IMR-90 (cell line): ENCODE data around the gene TJP1. TPM values are rescaled to one million over a fixed set of nuclear protein-coding genes. Genes with fewer than 3 reads are reported as not detected.

ENCODE experiments used
- ATAC-seq: fragments of 200-7000 bp; cut with Tn5 transposase; 2 replicates; pipeline ENCODE4 v1.9.1; 2020; ENCODE audit warnings: low read depth, mild to moderate bottlenecking, moderate library complexity
- BruUV-seq: library from RNA; stranded (reverse); fragments of 400-500 nt; replicated peaks from 2 replicates; lab custom pipeline; 2021; lab: Mats Ljungman, UMichigan
- CTCF ChIA-PET: fragments of 300-600 bp; formaldehyde crosslinking; extraction: SDS; loops from one replicate; lab custom pipeline; 2021; ENCODE audit warnings: antibody characterized with exemption; lab: Yijun Ruan, JAX
- POLR2A ChIA-PET: fragments of 300-600 bp; sonication (Branson Sonifier 250); formaldehyde crosslinking; loops from one replicate; lab custom pipeline; 2022; ENCODE audit warnings: antibody characterized with exemption; ENCODE audit not compliant: unreplicated experiment; lab: Charles Lee
- DNase-seq: peaks from one replicate; pipeline ENCODE4 v3.0.0; 2013
- H2AFZ ChIP-seq: replicated peaks from 2 replicates; pipeline ENCODE3; 2013; ENCODE audit warnings: low read length, mild to moderate bottlenecking; ENCODE audit not compliant: poor library complexity
- H2AK5ac ChIP-seq: 2 replicates; pipeline ENCODE4 v1.6.1; 2013; ENCODE audit warnings: low read depth, low read length, inconsistent platforms
- H2AK9ac ChIP-seq: replicated peaks from 2 replicates; pipeline ENCODE3; 2013; ENCODE audit warnings: mild to moderate bottlenecking, low read depth, low read length, moderate library complexity; ENCODE audit not compliant: poor library complexity
- H2BK120ac ChIP-seq: 2 replicates; pipeline ENCODE4 v1.6.1; 2013; ENCODE audit warnings: low read depth, low read length, inconsistent platforms
- H2BK15ac ChIP-seq: 3 replicates; pipeline ENCODE4 v1.6.1; 2013; ENCODE audit warnings: low read depth, low read length, inconsistent platforms
- H2BK20ac ChIP-seq: 2 replicates; pipeline ENCODE4 v1.6.1; 2013; ENCODE audit warnings: low read depth, mild to moderate bottlenecking, inconsistent platforms, low read length, moderate library complexity
- H2BK5ac ChIP-seq: 2 replicates; pipeline ENCODE4 v1.6.1; 2013; ENCODE audit warnings: mild to moderate bottlenecking, low read depth, low read length, inconsistent platforms; ENCODE audit not compliant: poor library complexity, severe bottlenecking
- H3K14ac ChIP-seq: replicated peaks from 2 replicates; pipeline ENCODE4 v1.6.1; 2013; ENCODE audit warnings: low read depth, low read length, inconsistent platforms
- H3K18ac ChIP-seq: 2 replicates; pipeline ENCODE4 v1.6.1; 2013; ENCODE audit warnings: low read depth, low read length, control low read depth
- H3K23ac ChIP-seq: 2 replicates; pipeline ENCODE4 v1.6.1; 2013; ENCODE audit warnings: low read depth, low read length, inconsistent platforms
- H3K27ac ChIP-seq: 2 replicates; pipeline ENCODE4 v1.5.1; 2013; ENCODE audit warnings: mild to moderate bottlenecking, control low read depth, low read length; ENCODE audit not compliant: insufficient read depth
- H3K27me3 ChIP-seq: 2 replicates; pipeline ENCODE4 v1.6.1; 2013; ENCODE audit warnings: low read length; ENCODE audit not compliant: control insufficient read depth, insufficient read depth
- H3K36me3 ChIP-seq: 2 replicates; pipeline ENCODE4 v1.6.1; 2013; ENCODE audit warnings: low read length, mixed read lengths; ENCODE audit not compliant: control insufficient read depth, insufficient read depth
- H3K4ac ChIP-seq: 2 replicates; pipeline ENCODE4 v1.6.1; 2013; ENCODE audit warnings: low read depth, low read length, inconsistent platforms
- H3K4me1 ChIP-seq: 2 replicates; pipeline ENCODE4 v1.6.1; 2013; ENCODE audit warnings: low read length, mixed read lengths; ENCODE audit not compliant: control insufficient read depth, insufficient read depth
- H3K4me2 ChIP-seq: 2 replicates; pipeline ENCODE4 v1.6.1; 2013; ENCODE audit warnings: low read depth, mild to moderate bottlenecking, control low read depth, low read length, moderate library complexity
- H3K4me3 ChIP-seq: 2 replicates; pipeline ENCODE4 v1.5.1; 2013; ENCODE audit warnings: low read depth, mild to moderate bottlenecking, control low read depth, low read length, moderate library complexity; ENCODE audit not compliant: insufficient read depth
- H3K56ac ChIP-seq: 2 replicates; pipeline ENCODE4 v1.6.1; 2013; ENCODE audit warnings: low read length, inconsistent platforms; ENCODE audit not compliant: insufficient read depth; ENCODE audit errors: extremely low read depth
- H3K79me1 ChIP-seq, 2 experiments: 2 replicates each; pipeline ENCODE4 v1.6.1; 2013; ENCODE audit warnings: low read length in 2 of 2, inconsistent platforms in 1 of 2, low read depth in 1 of 2
- H3K9ac ChIP-seq: 2 replicates; pipeline ENCODE4 v1.6.1; 2013; ENCODE audit warnings: low read depth, low read length, control low read depth
- H3K9me1 ChIP-seq: 2 replicates; pipeline ENCODE4 v1.6.1; 2013; ENCODE audit warnings: low read length, inconsistent platforms; ENCODE audit not compliant: insufficient read depth
- H3K9me3 ChIP-seq: 2 replicates; pipeline ENCODE4 v1.6.1; 2013; ENCODE audit warnings: low read length; ENCODE audit not compliant: control insufficient read depth, insufficient read depth
- H4K20me1 ChIP-seq: 2 replicates; pipeline ENCODE4 v1.6.1; 2013; ENCODE audit warnings: low read length, inconsistent platforms; ENCODE audit not compliant: insufficient read depth
- H4K5ac ChIP-seq: 2 replicates; pipeline ENCODE4 v1.6.1; 2013; ENCODE audit warnings: mild to moderate bottlenecking, low read depth, low read length, control low read depth
- H4K8ac ChIP-seq, 2 experiments: 2 replicates each; pipeline ENCODE4 v1.6.1; 2013; ENCODE audit warnings: low read depth in 2 of 2, low read length in 2 of 2, control low read depth in 1 of 2, inconsistent platforms in 1 of 2
- H4K91ac ChIP-seq: 2 replicates; pipeline ENCODE4 v1.6.1; 2013; ENCODE audit warnings: low read depth, low read length, inconsistent platforms; ENCODE audit not compliant: insufficient read depth
- BHLHE40 ChIP-seq: fragments of 150-350 bp; IDR thresholded peaks from 2 replicates; pipeline ENCODE4 v1.6.1; 2016; ENCODE audit warnings: mild to moderate bottlenecking, low read depth, low read length
- CEBPB ChIP-seq: IDR thresholded peaks from 2 replicates; pipeline ENCODE4 v1.6.1; 2012; ENCODE audit warnings: low read depth, low read length, improper control_type of control experiment
- CHD1 ChIP-seq: IDR thresholded peaks from 2 replicates; pipeline ENCODE4 v1.6.1; 2012; ENCODE audit warnings: low read depth, low read length, improper control_type of control experiment
- CTCF ChIP-seq: conservative IDR thresholded peaks from 2 replicates; pipeline ENCODE4 v1.5.1; 2012; ENCODE audit warnings: mild to moderate bottlenecking, low read depth, low read length, improper control_type of control experiment
- ELK1 ChIP-seq: fragments of 150-350 bp; IDR thresholded peaks from 2 replicates; pipeline ENCODE4 v1.6.1; 2016; ENCODE audit warnings: low read depth, mild to moderate bottlenecking, low read length, moderate library complexity, borderline replicate concordance
- FOS ChIP-seq: fragments of 150-350 bp; IDR thresholded peaks from 2 replicates; pipeline ENCODE4 v1.6.1; 2016; ENCODE audit warnings: low read depth, low read length
- MAFK ChIP-seq: IDR thresholded peaks from 2 replicates; pipeline ENCODE4 v1.6.1; 2012; ENCODE audit warnings: low read depth, low read length, improper control_type of control experiment
- MAZ ChIP-seq: IDR thresholded peaks from 2 replicates; pipeline ENCODE4 v1.6.1; 2012; ENCODE audit warnings: low read depth, mild to moderate bottlenecking, low read length, improper control_type of control experiment, moderate library complexity, borderline replicate concordance
- MXI1 ChIP-seq: IDR thresholded peaks from 2 replicates; pipeline ENCODE4 v1.6.1; 2012; ENCODE audit warnings: low read depth, mild to moderate bottlenecking, low read length, moderate library complexity, borderline replicate concordance
- NFE2L2 ChIP-seq: fragments of 150-350 bp; IDR thresholded peaks from 2 replicates; pipeline ENCODE4 v1.6.1; 2016; ENCODE audit warnings: low read depth, mild to moderate bottlenecking, low read length
- POLR2A ChIP-seq: IDR thresholded peaks from 2 replicates; pipeline ENCODE4 v1.6.1; 2012; ENCODE audit warnings: mild to moderate bottlenecking, low read depth, low read length
- RAD21 ChIP-seq: IDR thresholded peaks from 2 replicates; pipeline ENCODE4 v1.6.1; 2012; ENCODE audit warnings: low read length, improper control_type of control experiment
- RCOR1 ChIP-seq: IDR thresholded peaks from 2 replicates; pipeline ENCODE4 v1.6.1; 2012; ENCODE audit warnings: mild to moderate bottlenecking, low read length, improper control_type of control experiment; ENCODE audit not compliant: insufficient replicate concordance
- RFX5 ChIP-seq: IDR thresholded peaks from 2 replicates; pipeline ENCODE4 v1.8.0; 2012; ENCODE audit warnings: low read depth, mild to moderate bottlenecking, low read length, moderate library complexity
- SMC3 ChIP-seq: fragments of 150-350 bp; IDR thresholded peaks from 2 replicates; pipeline ENCODE4 v1.6.1; 2016; ENCODE audit warnings: low read depth, mild to moderate bottlenecking, antibody characterized with exemption, low read length, moderate library complexity
- WGBS, 2 experiments: methylation state at CpG; one replicate each; pipeline versions ENCODE4 v1.1.5 to v1.1.7; 2013; ENCODE audit warnings: missing lambda C conversion rate in 2 of 2; ENCODE audit not compliant: insufficient read length in 1 of 2; ENCODE audit errors: extremely low coverage in 2 of 2; 5-methylcytosine and 5-hydroxymethylcytosine counted together
- dilution Hi-C: fragments of 300-500 bp; cut with HindIII; formaldehyde crosslinking; loops from one replicate; pipeline ENCODE4 v1.14.3; 2018; ENCODE audit warnings: low sequenced_read_pairs; ENCODE audit not compliant: unreplicated experiment
- in situ Hi-C: fragments of 300-500 bp; cut with MboI; formaldehyde crosslinking; loops from 3 replicates; pipeline ENCODE4 v1.14.3; 2019; ENCODE audit warnings: low sequenced_read_pairs, inconsistent platforms, mixed read lengths
- intact Hi-C: fragments of 100-400 bp; cut with micrococcal nuclease; formaldehyde crosslinking; loops from 2 replicates; pipeline ENCODE4 v1.10.0; 2022
- polyA plus RNA-seq, 3 experiments: library from polyadenylated mRNA; depleted of rRNA; stranded (reverse); fragments of >200 nt; gene quantifications; 2 replicates each; pipeline ENCODE4 v1.2.3, GENCODE V29; 2012; ENCODE audit warnings: low replicate concordance in 1 of 3
- total RNA-seq: library from RNA; depleted of rRNA; stranded (reverse); fragments of >200 nt; gene quantifications from 2 replicates; pipeline ENCODE4 v1.2.3, GENCODE V29; 2012
- TF ChIP-seq, protein P1 (sequence below): fragments of 150-350 bp; IDR thresholded peaks from 2 replicates; pipeline ENCODE4 v1.6.1; 2017; ENCODE audit warnings: mild to moderate bottlenecking, antibody characterized with exemption, low read length, low read depth

The TJP1 gene
- total and polyA plus RNA-seq, 2 of the 4 experiments (the other 2 are of a cell fraction), result 42.2 to 43.4 TPM

DNA sequence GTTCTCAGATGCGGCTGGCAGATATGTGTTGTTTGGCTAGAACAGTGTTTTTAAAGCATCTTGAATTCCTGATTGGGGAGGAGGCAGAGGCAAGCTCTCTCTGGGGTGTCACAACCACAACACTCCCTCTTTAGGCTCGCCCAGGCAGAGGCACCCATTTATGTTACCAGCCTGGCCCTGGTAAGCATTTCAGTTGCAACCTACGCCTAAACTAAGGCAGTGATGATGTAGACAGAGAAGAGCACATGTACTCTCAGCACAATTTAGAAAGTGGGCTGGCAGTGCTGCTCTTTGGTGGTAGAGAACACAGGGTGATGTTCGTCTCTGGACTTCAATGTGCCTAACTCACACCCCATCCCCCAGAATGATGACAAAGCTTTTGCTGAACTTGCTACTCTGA is 41.2 kb upstream of the TJP1 start:
- Histone ChIP-seq H3K9me1 (peaks cover 5% of the 10 kb centered on the region; the same call in 1 of the 2 replicates), H4K5ac (peak overlapping the region; percentile 50; the same call in 1 of the 2 replicates), H2BK5ac (no peak overlapping the region), H2AK9ac (no peak overlapping the region), H3K4me1 (peaks cover 10% of the 10 kb centered on the region), H3K23ac (no peak overlapping the region), H3K27me3 (no peaks in the 10 kb centered on the region), H2BK15ac (peak overlapping the region; percentile 50; the same call in 1 of the 3 replicates), H3K18ac (no peak overlapping the region; the same call in 1 of the 2 replicates), H4K8ac (no peak overlapping the region), H3K79me1 (no peaks in the 10 kb centered on the region), H3K14ac (no peak overlapping the region), H4K91ac (peak overlapping the region; percentile 57), H3K4ac (peak overlapping the region; percentile 17), H2BK20ac (peak overlapping the region; percentile 15; the same call in 1 of the 2 replicates), H3K9me3 (no peaks in the 10 kb centered on the region), H3K4me2 (no peak overlapping the region), H2BK120ac (peak overlapping the region; percentile 44; the same call in 1 of the 2 replicates), H3K27ac (no peak overlapping the region), H3K36me3 (no peaks in the 10 kb centered on the region), H2AFZ (no peak overlapping the region), H2AK5ac (peak overlapping the region; percentile 35), H3K4me3 (no peak overlapping the region), H3K9ac (no peak overlapping the region), H3K56ac (no peak overlapping the region), H4K20me1 (no peaks in the 10 kb centered on the region)
- 100% methylated on average over 1 of the region's 4 CpGs; no CpG with 5 or more reads in 1 of the 2 experiments for WGBS, 2 experiments
- dilution Hi-C loops, result no loop called here
- intact Hi-C loops, result no loop called here
- in situ Hi-C loops, result no loop called here
- BruUV-seq, result no TSS peak
- DNase-seq (no peak), ATAC-seq (no peak)
- no peak for TF ChIP-seq RCOR1
- TF ChIP-seq CEBPB, result no peak
- TF ChIP-seq, protein P1, sequence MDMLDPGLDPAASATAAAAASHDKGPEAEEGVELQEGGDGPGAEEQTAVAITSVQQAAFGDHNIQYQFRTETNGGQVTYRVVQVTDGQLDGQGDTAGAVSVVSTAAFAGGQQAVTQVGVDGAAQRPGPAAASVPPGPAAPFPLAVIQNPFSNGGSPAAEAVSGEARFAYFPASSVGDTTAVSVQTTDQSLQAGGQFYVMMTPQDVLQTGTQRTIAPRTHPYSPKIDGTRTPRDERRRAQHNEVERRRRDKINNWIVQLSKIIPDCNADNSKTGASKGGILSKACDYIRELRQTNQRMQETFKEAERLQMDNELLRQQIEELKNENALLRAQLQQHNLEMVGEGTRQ, result no peak
- TF ChIP-seq RFX5, result no peak
- TF ChIP-seq BHLHE40, result no peak
- no peak for TF ChIP-seq POLR2A
- no peak for TF ChIP-seq MAZ
- TF ChIP-seq ELK1, result no peak
- no peak for TF ChIP-seq FOS
- TF ChIP-seq NFE2L2, result no peak
- TF ChIP-seq MAFK, result no peak
- TF ChIP-seq CHD1, result no peak
- TF ChIP-seq RAD21, result no peak
- TF ChIP-seq SMC3, result no peak
- TF ChIP-seq CTCF, result no peak
- TF ChIP-seq MXI1, result no peak
- ChIA-PET CTCF (interaction anchor here (0.6 to 1.0 kb wide), 2 partner anchors 12 to 62 kb away, joined by 4 to 7 read pairs; no protein-coding TSS in a partner anchor), POLR2A (no interaction called here)
